K562 (cell line): ENCODE results near the gene DENND6B. TPM values are rescaled to one million over a fixed set of nuclear protein-coding genes. Genes with fewer than 3 reads are reported as not detected.

Experiments
- polyA plus RNA-seq, 8 experiments: library from polyadenylated mRNA; depleted of rRNA in 4 of 8; stranded (reverse) in 5 of 8; unstranded in 3 of 8; fragments of >200 nt; fragmentation: Nextera tagmentation in 2 of 8; fragmentation: Illumina TruSeq in 1 of 8; extraction: Ambion mirVana in 2 of 8; extraction: Trizol in 1 of 8; gene quantifications; 2 replicates each; pipeline versions ENCODE4 v1.2.1 to v1.2.3, GENCODE V29; 2011 to 2014; ENCODE audit warnings: inconsistent platforms in 1 of 8, missing spikeins in 1 of 8
- total RNA-seq, 7 experiments: library from RNA; depleted of rRNA in 6 of 7; stranded (reverse); fragments of >200 nt in 6 of 7; fragmentation: Illumina TruSeq in 2 of 7; extraction: Trizol in 2 of 7; gene quantifications; 2 replicates each; pipeline versions ENCODE4 v1.2.1 to v1.2.3, GENCODE V29; 2011 to 2021; ENCODE audit warnings: low replicate concordance in 1 of 7
- TF ChIP-seq, protein P1 (sequence below): fragments of 450-650 bp; IDR thresholded peaks from 2 replicates; pipeline ENCODE4 v1.6.1; 2016; ENCODE audit warnings: low read depth

DENND6B gene
- total and polyA plus RNA-seq, 9 of the 15 experiments (the other 6 are each of a cell fraction or from before 2014, with no cell fraction given): 0.07 to 3.7 (median 1.5) TPM

DNA sequence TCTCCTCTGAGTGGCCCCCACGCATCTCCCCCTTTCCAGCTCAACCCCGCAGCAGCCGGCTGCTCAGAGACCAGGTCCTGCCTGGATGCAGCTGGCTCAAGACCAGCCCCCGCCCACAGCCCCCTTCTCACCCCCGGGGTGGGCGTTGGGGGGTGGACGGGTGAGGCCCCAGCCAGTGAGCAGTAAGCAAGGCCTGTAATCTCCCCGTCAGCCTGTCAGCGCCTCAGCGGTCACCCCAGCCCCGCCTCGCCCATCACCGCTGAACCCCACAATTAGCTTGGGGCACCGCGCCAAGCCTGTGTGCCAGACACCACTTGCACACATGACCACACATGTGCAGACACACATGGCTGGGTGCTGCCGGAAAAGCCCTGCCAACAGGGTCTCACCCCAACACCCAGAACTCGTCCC is 25.2 kb downstream of the DENND6B start (continued):
- TF ChIP-seq, protein P1, sequence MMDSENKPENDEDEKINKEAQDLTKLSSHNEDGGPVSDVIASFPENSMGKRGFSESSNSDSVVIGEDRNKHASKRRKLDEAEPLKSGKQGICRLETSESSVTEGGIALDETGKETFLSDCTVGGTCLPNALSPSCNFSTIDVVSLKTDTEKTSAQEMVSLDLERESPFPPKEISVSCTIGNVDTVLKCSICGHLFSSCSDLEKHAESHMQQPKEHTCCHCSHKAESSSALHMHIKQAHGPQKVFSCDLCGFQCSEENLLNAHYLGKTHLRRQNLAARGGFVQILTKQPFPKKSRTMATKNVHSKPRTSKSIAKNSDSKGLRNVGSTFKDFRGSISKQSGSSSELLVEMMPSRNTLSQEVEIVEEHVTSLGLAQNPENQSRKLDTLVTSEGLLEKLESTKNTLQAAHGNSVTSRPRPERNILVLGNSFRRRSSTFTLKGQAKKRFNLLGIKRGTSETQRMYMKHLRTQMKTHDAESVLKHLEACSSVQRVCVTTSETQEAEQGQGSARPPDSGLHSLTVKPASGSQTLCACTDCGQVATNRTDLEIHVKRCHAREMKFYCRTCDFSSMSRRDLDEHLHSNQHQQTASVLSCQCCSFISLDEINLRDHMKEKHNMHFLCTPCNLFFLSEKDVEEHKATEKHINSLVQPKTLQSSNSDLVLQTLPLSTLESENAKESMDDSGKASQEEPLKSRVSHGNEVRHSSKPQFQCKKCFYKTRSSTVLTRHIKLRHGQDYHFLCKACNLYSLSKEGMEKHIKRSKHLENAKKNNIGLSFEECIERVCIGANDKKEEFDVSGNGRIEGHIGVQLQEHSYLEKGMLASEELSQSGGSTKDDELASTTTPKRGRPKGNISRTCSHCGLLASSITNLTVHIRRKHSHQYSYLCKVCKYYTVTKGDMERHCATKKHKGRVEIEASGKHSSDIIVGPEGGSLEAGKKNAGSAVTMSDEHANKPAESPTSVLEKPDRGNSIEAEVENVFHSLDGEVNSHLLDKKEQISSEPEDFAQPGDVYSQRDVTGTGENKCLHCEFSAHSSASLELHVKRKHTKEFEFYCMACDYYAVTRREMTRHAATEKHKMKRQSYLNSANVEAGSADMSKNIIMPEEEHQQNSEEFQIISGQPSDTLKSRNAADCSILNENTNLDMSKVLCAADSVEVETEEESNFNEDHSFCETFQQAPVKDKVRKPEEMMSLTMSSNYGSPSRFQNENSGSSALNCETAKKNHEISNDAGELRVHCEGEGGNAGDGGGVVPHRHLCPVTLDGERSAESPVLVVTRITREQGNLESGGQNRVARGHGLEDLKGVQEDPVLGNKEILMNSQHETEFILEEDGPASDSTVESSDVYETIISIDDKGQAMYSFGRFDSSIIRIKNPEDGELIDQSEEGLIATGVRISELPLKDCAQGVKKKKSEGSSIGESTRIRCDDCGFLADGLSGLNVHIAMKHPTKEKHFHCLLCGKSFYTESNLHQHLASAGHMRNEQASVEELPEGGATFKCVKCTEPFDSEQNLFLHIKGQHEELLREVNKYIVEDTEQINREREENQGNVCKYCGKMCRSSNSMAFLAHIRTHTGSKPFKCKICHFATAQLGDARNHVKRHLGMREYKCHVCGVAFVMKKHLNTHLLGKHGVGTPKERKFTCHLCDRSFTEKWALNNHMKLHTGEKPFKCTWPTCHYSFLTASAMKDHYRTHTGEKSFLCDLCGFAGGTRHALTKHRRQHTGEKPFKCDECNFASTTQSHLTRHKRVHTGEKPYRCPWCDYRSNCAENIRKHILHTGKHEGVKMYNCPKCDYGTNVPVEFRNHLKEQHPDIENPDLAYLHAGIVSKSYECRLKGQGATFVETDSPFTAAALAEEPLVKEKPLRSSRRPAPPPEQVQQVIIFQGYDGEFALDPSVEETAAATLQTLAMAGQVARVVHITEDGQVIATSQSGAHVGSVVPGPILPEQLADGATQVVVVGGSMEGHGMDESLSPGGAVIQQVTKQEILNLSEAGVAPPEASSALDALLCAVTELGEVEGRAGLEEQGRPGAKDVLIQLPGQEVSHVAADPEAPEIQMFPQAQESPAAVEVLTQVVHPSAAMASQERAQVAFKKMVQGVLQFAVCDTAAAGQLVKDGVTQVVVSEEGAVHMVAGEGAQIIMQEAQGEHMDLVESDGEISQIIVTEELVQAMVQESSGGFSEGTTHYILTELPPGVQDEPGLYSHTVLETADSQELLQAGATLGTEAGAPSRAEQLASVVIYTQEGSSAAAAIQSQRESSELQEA: no peak
